Esophagus squamous epithelium (tissue), 5 donors: Measurements from ENCODE around the gene FABP3. TPM values are rescaled to one million over a fixed set of nuclear protein-coding genes. Genes with fewer than 3 reads are reported as not detected.

Source experiments
- DNase-seq: peaks from one replicate; lab custom pipeline; 2025; lab: John Stamatoyannopoulos, UW
- H3K27ac ChIP-seq, 4 donors: fragments of 200-600 bp; sonication (generic); one replicate each; pipeline ENCODE4 v1.5.1; 2016 to 2019; ENCODE audit warnings: mild to moderate bottlenecking in 1 of 4
- H3K27me3 ChIP-seq, 4 donors: fragments of 200-600 bp; sonication (generic); 1 replicate in 3 of 4; 2 replicates in 1 of 4; pipeline versions ENCODE4 v1.5.1 to v1.6.0; 2017 to 2021; ENCODE audit warnings: antibody characterized with exemption in 1 of 4
- H3K36me3 ChIP-seq, 3 donors: fragments of 200-600 bp; sonication (generic); one replicate each; pipeline ENCODE4 v1.5.1; 2016 to 2019
- H3K4me1 ChIP-seq, 3 donors: fragments of 200-600 bp; sonication (generic); one replicate each; pipeline ENCODE4 v1.5.1; 2017 to 2019
- H3K4me3 ChIP-seq, 4 donors: fragments of 200-600 bp; sonication (generic); 1 replicate in 3 of 4; 2 replicates in 1 of 4; pipeline ENCODE4 v1.5.1; 2016 to 2019; ENCODE audit warnings: mild to moderate bottlenecking in 2 of 4, moderate library complexity in 1 of 4
- H3K9me3 ChIP-seq, 3 donors: fragments of 200-600 bp; sonication (generic); one replicate each; pipeline ENCODE4 v1.5.1; 2016 to 2019
- CTCF ChIP-seq, 6 experiments: fragments of 450-650 bp in 4 of 6; fragments of 200-600 bp in 2 of 6; sonication (generic) in 2 of 6; IDR thresholded peaks; one replicate each; pipeline ENCODE4 v1.5.1; 2016 to 2019; ENCODE audit warnings: antibody characterized with exemption in 6 of 6, mild to moderate bottlenecking in 4 of 6, moderate library complexity in 4 of 6
- POLR2A ChIP-seq, 4 donors: fragments of 450-650 bp; IDR thresholded peaks; one replicate each; pipeline ENCODE4 v1.6.1; 2017; ENCODE audit warnings: antibody characterized with exemption in 4 of 4, mild to moderate bottlenecking in 4 of 4, moderate library complexity in 3 of 4
- WGBS, 2 donors: methylation state at CpG; one replicate each; pipeline ENCODE4 v1.1.5; 2018; 5-methylcytosine and 5-hydroxymethylcytosine counted together
- intact Hi-C: fragments of 100-400 bp; cut with DNase I; formaldehyde crosslinking; loops from one replicate; pipeline ENCODE4 v1.15.0; 2022
- total RNA-seq, 4 donors: library from RNA; depleted of rRNA; stranded (reverse); fragments of >200 nt; gene quantifications; one replicate each; pipeline ENCODE4 v1.1.0, GENCODE V29; 2016
- donor health status: DM: yes; HTN: yes; CAD: no.

Gene FABP3
- total RNA-seq, 4 donors from 2014 or later = 0.57 to 7.6 TPM; not detected in 2

GRCh38 chr1:31356427-31356826 is 16.4 kb downstream of the FABP3 start:
- no peaks in the 10 kb centered on the region for H3K9me3 ChIP-seq
- no peak for DNase-seq
- TF ChIP-seq POLR2A (IDR thresholded peaks at IDR 0.05) (no peak), CTCF (IDR thresholded peaks at IDR 0.05) (no peak)
- no peaks in the 10 kb centered on the region for H3K27me3 ChIP-seq
- intact Hi-C loops = no loop called here
- WGBS, 2 donors = 91 to 100% methylated on average over 2 of the region's 2 CpGs
- no peak overlapping the region for H3K4me3 ChIP-seq
- no peaks in the 10 kb centered on the region for H3K4me1 ChIP-seq
- H3K27ac ChIP-seq = no peak overlapping the region
- peaks cover 0 to 72% (median 5%) of the 10 kb centered on the region in 3 donors for H3K36me3 ChIP-seq

- H3K27ac ChIP-seq = no peak overlapping the region
- no peaks in the 10 kb centered on the region for H3K27me3 ChIP-seq
- no peak overlapping the region for H3K4me3 ChIP-seq
- TF ChIP-seq POLR2A (IDR thresholded peaks at IDR 0.05) = no peak
- TF ChIP-seq CTCF (IDR thresholded peaks at IDR 0.05) = no peak
- 65 to 73% methylated on average over 3 of the region's 3 CpGs for WGBS, 2 donors
- DNase-seq = no peak
- H3K9me3 ChIP-seq = no peaks in the 10 kb centered on the region
- intact Hi-C loops = no loop called here
- H3K36me3 ChIP-seq = peaks cover 0 to 73% (median 2%) of the 10 kb centered on the region in 3 donors
- H3K4me1 ChIP-seq = no peaks in the 10 kb centered on the region
Observed at GRCh38 chr1:31354283-31354682, 18.6 kb downstream of the FABP3 start.

- Histone ChIP-seq H3K4me1 (no peaks in the 10 kb centered on the region), H3K27me3 (no peaks in the 10 kb centered on the region), H3K9me3 (no peaks in the 10 kb centered on the region), H3K36me3 (peaks cover 2 to 87% (median 7%) of the 10 kb centered on the region in 3 donors), H3K27ac (no peak overlapping the region), H3K4me3 (no peak overlapping the region)
- intact Hi-C loops = no loop called here
- no peak for TF ChIP-seq CTCF (IDR thresholded peaks at IDR 0.05)
- no peak for TF ChIP-seq POLR2A (IDR thresholded peaks at IDR 0.05)
- 67 to 100% methylated on average over 1 of the region's 1 CpG for WGBS, 2 donors
- no peak for DNase-seq
Observed at GRCh38 chr1:31348449-31348848, 24.4 kb downstream of the FABP3 start.

- no peaks in the 10 kb centered on the region for H3K4me1 ChIP-seq
- no peaks in the 10 kb centered on the region for H3K9me3 ChIP-seq
- peaks cover 2 to 79% (median 7%) of the 10 kb centered on the region in 3 donors for H3K36me3 ChIP-seq
- H3K27ac ChIP-seq = no peak overlapping the region
- TF ChIP-seq POLR2A (IDR thresholded peaks at IDR 0.05) = no peak
- TF ChIP-seq CTCF (IDR thresholded peaks at IDR 0.05) = no peak
- DNase-seq = no peak
- H3K4me3 ChIP-seq = no peak overlapping the region
- no peaks in the 10 kb centered on the region for H3K27me3 ChIP-seq
- intact Hi-C loops = no loop called here
Observed at GRCh38 chr1:31346785-31347184, 26.1 kb downstream of the FABP3 start.

- intact Hi-C loops = no loop called here
- no peaks in the 10 kb centered on the region for H3K9me3 ChIP-seq
- WGBS, 2 donors = 96 to 100% methylated on average over 2 of the region's 2 CpGs
- H3K4me1 ChIP-seq = peaks cover 0 to 5% (median 0%) of the 10 kb centered on the region in 3 donors
- H3K27ac ChIP-seq = no peak overlapping the region
- no peak for DNase-seq
- no peaks in the 10 kb centered on the region for H3K27me3 ChIP-seq
- peaks cover 2 to 71% (median 7%) of the 10 kb centered on the region in 3 donors for H3K36me3 ChIP-seq
- TF ChIP-seq POLR2A (IDR thresholded peaks at IDR 0.05) = no peak
- no peak for TF ChIP-seq CTCF (IDR thresholded peaks at IDR 0.05)
- H3K4me3 ChIP-seq = no peak overlapping the region
Observed at GRCh38 chr1:31345635-31346034, 27.2 kb downstream of the FABP3 start.
